ENCODE data around the gene MAF.

The MAF gene

GRCh38 chr16:79600638-79601091 lies at the start of gene MAF:
Gene MAF, minus strand, starts transcription at chr16:79600737. Its CDS starts 835 bp downstream, at chr16:79599902.
- DNase-seq, result peak; percentile 89

GRCh38 chr16:79648826-79649225 lies 48.3 kb upstream of the MAF start:
- no peak for DNase-seq

DNA sequence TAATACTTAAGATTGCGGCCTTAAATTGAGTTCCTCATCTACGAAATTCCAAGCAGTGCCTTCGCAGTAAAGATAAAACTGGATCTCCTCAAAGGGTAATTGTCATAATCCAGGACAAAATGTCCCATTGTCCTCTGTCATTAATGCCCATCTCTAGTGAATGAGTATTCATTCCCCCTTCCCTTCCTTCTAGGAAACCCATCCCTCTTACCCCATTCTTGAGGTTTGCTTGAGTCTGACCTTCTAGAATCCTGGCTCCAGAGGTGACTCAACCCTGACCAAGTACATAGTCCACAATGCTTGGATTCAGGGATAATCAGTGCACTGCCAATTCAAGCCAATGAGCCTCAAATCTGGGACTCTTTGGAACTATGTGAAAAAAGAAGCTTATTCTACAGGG lies 47.0 kb upstream of the MAF start:
- DNase-seq, result no peak

DNA sequence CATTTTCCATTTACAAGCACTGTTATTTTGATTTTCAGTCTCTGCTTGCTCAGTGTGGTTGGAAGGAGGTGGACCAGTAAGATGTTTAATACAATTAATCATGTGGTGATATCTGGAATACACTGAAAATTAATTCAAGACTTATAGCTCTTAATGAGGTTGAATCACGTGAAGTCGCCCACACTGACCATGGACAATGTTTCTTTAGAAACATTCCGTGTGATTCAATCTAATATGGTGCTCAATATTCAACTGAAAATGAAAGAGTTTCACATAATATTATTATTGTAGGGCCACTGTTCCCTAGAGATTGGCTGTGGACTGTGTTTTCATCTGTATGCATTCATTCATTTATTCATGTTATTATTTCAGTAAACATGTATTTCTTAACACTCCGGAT lies 45.2 kb upstream of the MAF start:
- DNase-seq, result no peak

DNA sequence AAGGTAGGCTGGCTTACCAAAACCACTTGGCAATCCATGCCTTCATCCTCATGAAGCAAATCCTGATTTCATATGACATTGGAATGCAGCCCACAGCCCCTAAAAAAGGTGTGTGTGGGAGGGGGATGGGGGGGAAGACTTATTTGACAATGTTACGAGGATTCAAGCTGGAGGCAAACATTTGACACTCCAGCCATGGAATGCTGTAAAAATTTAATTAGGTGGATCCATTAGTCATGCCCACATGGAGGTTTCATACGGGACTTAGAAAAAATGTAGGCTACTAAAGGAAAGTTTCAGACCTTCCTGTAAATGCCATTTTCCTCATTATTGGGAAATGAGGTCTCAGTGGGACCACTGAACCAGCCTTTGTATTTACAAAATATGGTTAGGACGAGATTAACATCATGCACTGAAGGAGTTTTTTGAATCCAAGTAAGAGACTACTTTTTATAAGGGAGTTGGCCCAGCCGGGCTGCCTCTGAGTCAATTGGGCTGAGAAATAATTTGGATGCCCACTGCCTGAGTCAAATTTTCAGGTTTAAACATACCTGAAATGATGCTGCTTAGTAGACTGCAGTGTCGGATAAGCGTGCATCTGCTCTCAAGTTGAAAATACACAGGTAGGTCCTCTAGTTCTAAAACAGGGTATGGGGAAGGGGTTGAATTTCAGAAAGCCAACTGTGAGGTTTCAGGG lies 44.6 kb upstream of the MAF start:
- no peak for DNase-seq

DNA sequence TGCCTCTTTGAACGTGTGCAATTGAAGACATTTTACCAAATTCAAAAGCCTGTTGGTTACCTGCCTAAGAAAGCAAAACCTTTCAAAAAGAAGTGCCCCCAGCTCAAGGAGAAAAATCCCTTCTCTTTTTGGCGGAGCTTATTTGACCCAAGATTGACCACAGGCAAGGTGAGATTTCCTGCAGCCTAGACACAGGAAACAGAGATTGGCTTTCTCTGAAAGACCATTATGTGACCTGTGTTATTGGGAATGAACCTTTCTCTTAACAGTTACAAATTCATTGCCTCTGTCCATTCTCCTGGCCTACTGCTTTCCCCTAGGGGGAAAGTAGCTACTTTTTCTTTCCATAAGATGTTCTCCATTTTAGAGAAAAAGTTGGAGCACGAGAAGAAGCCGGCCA lies 42.1 kb upstream of the MAF start:
- no peak for DNase-seq

DNA sequence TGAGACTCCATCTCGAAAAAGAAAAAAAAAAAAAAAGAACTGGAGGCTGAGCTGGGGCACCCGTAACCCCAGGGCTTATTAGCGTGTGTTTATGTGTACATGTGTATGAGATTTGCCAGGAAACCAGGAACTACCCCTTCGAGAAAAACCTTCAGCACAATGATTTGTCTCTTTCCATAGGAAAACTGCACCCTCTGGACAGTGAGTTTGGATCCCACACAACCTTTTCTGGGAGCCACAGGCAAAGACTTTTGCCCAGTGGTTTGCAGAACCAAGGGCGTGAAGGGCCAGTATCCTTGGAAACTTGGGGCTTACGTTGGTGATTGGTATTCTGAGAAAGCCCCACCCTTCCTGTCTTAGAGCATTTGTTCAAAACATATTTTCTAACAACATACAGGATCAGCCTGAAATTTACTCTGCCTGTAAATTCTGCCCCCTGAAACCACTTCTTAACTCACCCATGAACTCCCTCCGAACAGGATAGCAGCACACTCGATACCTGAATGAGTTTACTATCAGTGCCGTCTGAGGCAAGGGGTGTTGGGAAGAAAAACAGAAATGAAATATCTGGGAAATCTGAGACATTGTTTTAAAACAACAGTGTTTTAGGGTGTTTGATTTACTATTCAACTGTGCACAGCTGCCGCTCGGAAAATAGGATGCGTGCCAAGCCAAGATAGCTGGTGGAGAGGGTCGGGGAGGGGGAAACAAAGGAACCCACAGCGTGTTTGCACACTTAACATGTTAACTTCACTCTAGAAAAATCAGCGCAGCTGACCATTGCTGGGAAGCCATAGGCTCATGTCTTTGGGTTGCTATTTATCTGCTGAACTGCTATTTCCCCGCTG lies 40.2 kb upstream of the MAF start:
- no peak for DNase-seq

- no peak for DNase-seq
Observed at GRCh38 chr16:79639576-79640311, 39.2 kb upstream of the MAF start.

- no peak for DNase-seq
Observed at GRCh38 chr16:79638386-79638785, 37.8 kb upstream of the MAF start.

- no peak for DNase-seq
Observed at GRCh38 chr16:79635488-79635887, 35.0 kb upstream of the MAF start.

- DNase-seq, result no peak
Observed at GRCh38 chr16:79634298-79634697, 33.8 kb upstream of the MAF start.

DNA sequence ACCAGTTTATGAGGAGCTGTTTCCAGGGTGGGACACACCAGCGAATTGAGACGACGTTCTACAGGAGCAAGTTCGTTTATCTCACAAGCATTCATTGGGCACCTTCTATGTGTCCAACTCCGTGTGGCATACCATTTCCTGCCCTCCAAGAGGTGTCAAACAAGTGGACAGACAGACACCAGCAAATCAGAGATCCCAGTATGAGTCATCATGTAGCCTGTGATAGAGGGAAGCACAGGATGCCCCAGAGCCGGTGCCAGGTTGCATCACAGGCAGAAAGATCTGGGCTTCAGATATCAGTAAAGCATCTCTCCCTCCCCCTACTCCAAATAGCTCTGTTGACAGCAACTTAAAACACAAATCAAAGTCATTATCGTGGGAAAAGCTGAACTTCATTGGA lies 31.8 kb upstream of the MAF start:
- no peak for DNase-seq

DNA sequence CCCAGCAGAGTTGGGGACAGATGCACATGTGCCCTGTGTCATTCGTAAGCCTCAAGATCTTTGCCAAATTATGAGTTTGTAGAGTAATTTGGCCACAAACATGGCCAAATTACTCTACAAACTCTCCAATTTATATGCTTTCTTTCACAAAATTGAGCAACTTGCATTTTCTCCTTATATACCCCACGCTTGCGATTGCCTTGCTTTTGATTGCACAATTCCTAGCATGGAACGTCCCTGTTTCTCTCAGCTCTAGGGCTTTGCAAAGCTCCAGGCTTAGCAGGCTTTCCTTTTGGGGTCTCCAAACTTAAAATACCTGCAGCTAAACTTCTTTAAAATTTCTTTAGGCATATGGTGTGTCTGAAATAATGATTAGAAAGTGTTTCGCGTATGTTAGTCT lies 28.5 kb upstream of the MAF start:
- no peak for DNase-seq

- DNase-seq, result no peak
Observed at GRCh38 chr16:79628501-79628975, 28.0 kb upstream of the MAF start.

DNA sequence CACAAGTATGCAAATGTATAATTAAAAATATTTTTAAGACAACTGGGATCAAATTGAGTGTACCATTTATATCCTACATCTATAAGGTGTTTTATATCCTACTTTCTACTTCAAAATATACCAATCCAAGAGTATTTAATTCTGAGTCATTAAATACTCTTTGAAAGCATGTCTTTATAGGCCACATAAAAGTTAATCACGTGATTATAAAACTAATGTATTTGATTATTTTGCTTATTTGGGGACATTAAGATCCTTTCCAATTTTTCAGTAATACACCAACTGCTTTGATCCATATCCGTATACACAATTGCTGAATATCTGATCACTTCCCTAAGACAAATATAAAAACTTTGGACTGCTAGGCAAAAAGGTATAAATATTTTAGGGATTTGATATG lies 26.6 kb upstream of the MAF start:
- no peak for DNase-seq

DNA sequence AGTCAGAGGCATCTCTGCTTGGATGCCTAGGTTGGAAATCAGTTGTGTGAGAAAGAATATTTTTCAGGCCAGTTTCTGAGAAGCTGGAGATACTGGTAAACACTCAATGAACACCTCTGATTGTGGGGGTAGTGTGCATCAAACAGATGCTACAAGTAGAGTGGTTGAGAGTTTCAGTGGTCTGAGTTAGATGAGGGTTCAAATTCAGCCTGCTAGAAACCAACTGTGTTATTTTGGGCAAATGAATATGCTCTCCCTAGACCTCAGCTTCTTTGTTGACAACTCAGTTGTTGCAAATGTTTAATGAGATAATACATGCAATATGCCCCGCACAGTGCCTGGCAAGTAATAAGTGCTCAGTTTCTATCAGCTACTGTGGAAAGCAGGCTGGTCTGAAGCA lies 25.2 kb upstream of the MAF start:
- DNase-seq, result no peak

- DNase-seq, result no peak
Observed at GRCh38 chr16:79623824-79624223, 23.3 kb upstream of the MAF start.

- DNase-seq, result no peak
Observed at GRCh38 chr16:79623062-79623461, 22.5 kb upstream of the MAF start.

- no peak for DNase-seq
Observed at GRCh38 chr16:79621027-79621426, 20.5 kb upstream of the MAF start.

DNA sequence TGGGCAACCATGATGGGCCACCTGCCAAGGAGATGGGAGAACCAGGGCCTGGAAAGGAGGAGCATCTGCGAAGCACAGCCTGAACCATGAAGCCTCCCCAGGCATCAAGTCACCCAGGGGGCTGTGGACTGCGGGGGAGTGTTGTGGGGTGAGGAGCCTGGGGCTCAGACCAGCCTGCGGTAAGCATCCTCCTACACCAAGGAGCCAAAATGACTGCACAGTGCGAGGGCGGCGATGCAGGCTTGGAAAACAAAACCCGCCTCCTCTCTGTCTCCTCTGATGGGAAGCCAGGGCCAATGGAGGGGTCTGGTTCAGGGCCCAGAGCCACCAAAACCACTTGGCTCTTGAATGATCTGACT lies 18.1 kb upstream of the MAF start:
- no peak for DNase-seq

DNA sequence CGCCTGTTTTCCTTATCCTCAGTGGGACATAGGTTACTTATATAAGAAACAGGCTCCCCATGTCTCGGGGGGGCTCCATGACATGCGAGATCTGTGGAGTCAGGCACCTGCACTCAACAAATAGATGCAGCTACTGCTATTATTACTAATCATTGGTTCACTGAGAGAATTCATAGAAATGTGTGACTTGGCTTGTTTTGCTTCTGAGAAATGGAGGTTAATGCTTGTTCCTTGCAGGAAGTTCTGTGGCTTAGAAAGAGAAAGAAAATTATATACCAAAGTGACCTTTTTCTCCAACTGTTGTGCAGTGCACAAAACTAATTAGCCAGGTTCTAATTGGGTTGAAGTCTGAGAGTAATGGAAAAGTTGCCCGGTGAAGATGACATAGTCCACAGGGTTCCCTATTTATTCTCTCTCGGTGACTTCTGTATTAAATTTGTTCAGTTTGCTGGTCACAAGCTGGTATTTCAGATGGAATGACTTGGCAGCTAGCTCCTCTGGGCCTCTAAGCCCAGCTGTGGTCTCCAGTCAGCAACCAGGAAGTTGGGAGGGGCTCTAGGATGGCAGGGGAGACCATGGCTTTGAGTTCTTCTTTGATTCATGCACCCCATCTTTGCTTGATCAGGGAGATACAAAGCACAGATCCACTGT lies 17.6 kb upstream of the MAF start:
- DNase-seq, result no peak

DNA sequence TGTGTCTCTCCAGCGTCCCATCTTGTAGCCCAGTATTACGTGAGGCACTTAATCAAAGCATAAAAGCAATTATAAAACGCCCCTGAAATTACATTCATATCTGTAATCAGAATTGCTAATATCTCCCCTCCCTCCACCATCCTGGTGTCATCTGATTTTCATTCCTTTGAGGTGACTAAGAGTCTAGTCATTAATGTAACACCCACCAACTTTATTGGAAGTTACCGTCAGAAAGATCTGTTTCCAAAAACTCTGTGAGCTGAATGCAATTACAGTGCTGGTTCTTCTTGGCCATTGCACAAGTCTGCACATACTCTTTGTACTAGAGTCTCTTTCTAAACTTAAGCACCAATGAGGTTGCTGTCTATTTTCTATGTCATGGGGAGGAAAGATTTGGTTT lies 12.5 kb upstream of the MAF start:
- no peak for DNase-seq

DNA sequence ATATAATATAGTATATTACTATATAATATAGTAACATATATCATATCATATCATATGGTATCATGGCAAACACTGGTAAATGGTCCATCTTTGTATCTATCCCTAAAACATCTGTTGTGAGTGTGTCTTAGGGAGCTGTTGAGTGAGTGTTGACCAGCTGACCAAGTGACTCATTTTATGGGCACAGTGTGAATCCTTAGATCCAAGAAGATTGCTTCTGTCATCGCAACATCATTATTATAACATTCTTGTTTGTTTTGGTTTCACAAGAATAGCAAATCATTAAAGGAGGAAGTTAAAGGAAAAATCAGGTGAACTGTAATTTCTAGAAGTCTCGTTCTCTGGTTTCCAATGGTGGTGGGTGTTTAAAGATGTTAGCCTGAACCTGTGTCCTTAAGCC lies 11.7 kb upstream of the MAF start:
- DNase-seq, result no peak

Measured in midbrain (tissue), 1 donor.